CD4-positive, alpha-beta T cell treated with Interleukin-15 for 1 hour (primary cell): ENCODE results near the gene HCFC1R1.

Experiments used
- DNase-seq: peaks from one replicate; pipeline ENCODE4 v3.0.0-alpha.2; 2020

Gene HCFC1R1

GRCh38 chr16:2973093-2973492 is 50.6 kb downstream of the HCFC1R1 start:
- DNase-seq = no peak
